T-helper 2 cell (primary cell): ENCODE results near the gene GDI2.
"Not testable (repeated sequence)": the region's sequence is repeated elsewhere in the genome, so short reads cannot be mapped to it uniquely, and the experiment has no call there.

ENCODE experiments used
- DNase-seq, 5 experiments: peaks; one replicate each; pipeline versions ENCODE4 v3.0.0 to v3.0.0-alpha.2; 2012 to 2022

GDI2 gene

DNA sequence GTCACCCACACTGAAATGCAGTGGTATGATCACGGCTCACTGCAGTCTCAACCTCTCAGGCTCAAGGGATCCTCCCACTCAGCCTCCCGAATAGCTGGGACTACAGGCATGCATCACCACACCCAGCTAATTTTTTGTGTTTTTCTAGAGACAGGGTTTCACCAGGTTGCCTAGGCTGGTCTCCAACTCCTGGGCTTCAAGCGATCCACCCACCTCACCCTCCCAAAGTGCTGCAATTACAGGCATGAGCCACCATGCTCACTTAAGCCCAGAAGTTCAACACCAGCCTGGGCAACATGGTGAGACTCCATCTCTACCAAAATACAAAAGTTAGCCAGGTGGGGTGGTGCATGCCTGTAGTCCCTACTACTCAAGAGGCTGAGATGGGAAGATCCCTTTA lies 33.5 kb downstream of the GDI2 start:
- no peak for DNase-seq

DNA sequence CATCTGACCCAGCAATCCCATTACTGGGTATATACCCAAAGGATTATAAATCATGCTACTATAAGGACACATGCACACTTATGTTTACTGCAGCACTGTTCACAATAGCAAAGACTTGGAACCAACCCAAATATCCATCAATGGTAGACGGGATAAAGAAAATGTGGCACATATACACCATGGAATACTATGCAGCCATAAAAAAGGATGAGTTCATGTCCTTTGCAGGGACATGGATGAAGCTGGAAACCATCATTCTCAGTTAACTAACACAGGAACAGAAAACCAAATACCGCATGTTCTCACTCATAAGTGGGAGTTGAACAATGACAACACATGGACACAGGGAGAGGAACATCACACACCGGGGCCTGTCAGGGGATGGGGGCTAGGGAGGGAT lies 35.5 kb downstream of the GDI2 start:
- DNase-seq, result not testable (repeated sequence)

DNA sequence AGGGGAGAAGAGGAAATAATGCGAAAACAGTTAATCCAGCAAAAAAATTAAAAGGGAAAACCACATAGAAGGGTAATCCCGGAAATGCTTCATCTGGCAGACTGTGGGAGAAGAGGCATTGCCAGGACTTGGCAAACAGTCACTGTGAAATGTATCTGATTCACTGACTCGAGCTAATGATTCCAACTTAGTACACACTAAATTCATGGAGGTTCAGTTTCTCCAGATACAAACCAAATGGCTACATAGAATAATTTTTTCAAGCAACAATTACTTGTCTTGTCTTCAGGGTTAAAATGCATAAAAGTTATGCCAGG lies 36.4 kb downstream of the GDI2 start:
- no peak for DNase-seq

DNA sequence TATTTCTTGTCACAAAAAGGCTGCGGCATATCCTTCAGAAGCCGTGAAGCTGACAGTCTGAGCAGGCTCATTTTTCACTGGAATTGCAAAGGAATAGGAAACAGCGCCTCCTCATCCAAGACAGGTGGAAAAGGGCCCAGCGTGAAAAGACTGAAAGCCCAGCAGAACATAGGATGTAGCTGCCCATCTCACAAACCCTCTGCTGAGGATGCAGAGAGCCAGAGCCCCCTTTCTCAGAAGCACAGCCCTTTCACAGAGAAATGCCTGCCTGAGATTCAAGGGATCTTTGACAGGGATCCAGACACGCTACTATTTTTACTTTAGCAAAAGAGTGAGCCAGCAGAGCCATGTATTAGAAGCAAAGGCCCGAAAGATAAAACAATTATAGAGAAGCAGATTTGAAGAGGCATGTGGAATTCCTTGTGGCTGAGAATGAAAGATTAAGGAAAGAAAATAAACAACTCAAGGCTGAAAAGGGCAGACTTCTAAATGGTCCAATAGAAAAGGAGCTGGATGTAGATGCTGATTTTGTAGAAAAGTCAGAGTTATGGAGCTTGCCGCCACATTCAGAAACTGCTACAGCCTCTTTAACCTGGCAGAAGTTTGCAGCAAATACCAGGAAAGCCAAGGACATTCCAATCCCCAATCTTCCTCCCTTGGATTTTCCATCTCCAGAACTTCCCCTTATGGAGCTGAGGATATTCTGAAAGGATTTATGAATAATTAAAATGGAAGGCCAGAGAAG lies 36.9 kb downstream of the GDI2 start:
- no peak for DNase-seq

DNA sequence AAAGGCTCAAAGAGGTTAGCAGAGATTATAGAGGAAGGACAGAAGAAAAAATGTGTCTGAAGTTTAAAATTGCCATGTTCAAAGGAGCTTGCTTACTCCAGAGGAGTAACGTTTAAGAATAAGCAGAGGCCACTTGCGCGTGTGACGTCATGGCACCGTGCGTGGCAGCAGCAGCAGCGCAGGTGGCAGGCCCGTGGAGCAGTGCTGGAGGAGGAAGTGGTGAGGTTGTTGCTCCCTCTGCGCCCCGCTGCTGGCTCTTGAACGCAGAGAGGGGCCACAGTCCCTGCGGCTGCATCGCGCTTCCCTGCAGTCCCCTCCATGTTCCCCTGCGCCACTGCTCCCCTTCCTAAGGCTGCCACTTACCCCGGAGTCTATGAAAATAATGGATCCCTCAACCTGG lies 37.5 kb downstream of the GDI2 start:
- peak; percentile 53 to 95 (median 65) for DNase-seq

DNA sequence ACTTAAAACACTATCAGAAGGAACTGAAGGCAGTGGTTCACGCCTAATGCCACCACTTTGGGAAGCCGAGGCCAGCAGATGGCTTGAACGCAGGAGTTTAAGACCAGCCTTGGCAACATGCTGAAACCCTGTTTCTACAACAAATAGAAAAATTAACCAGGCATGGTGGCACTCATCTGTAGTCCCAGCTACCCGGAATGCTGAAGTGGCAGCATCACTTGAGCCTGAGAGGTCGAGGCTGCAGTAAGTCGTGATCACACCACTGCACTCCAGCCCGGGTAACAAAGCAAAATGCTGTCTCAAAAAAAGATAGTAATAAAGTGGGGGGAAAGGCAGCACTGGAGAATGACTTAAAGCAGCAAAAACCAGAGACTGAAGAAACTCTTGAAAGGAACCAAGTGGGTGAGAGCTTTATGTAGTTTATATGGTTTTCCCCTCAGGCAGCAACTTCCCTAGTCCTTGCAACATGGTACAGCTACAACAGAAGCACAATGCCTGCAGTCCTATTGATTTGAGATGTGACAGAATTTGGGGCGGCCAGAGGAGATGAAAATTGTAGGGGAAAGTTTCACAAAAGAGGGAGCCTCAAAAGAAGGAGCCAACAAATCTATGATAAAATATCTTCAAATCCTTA lies 38.1 kb downstream of the GDI2 start:
- no peak for DNase-seq

DNA sequence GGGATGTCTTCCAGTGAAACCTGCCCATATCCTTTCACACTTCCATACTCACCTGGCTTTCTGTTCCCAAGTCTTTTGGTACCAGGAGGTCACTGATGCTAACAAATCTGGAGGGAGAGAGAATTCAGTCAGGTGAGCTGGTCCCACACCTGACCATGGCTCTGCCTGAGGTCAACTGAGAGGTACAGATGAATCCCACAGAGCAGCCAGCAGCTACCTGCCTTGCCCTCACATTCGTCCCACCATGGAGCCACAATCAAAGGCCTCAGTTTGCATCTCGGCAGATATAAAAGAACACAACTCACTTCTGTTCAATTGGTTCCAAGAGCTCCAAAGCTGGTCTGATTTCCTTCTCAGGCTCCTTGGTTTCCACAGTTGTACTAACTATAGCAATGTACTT lies 47.0 kb downstream of the GDI2 start:
- no peak for DNase-seq

DNA sequence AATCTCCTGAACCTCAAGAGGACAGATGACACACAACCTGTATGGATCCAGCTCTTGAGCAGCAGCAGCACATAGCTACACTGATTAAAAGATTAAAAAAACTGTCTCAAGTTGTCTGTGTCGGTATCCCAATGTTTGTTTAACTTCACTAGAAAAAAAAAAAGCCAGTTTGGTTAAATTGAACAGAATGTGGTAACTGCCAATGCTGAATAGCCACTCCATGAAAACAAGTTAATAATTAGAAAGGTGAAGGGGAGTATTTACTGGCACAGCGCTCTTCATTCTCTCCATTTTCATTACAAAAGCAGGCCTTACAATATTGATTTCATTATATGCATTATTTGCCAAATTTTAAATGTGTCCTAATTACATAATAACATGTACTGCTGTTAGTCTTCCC lies 47.6 kb downstream of the GDI2 start:
- no peak for DNase-seq

DNA sequence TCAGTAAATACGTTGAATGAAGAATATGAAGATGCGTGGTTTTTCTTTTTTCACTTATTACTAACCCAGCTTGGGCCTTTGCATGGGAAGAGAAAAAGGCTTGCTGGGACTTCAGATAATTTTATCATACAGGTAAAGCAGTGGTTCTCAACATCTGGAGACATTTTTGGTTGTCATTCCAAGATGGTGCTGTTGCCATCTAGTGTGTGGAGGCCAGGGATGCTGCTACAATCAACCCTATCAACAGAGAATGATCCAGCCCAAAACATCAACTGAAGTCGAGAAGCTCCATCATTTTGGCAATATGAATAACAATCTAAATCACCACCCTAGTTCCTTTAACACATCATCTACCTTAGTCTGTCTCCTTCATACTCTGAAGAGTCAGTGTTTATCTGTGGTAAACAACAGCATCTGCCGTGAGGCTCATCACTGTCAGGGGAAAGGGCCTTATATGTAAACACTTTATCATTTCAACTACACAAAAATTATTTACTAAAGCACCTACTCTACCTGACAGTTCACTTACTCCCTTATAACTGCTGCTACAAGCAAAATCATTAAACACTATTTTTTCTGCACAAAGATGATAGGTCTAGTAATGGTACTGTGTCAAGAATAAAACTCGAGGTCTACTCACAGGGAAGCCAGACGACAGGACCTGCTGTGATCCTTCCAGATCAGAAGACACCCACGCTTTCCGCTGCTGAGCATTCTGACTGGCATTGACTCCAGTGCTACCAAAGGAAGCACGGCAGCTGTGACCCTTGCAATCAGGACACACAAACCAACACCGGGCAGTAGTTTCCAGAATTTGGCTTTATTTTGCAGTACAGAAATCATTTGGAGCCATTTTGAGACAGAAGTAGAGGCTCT lies 48.6 kb downstream of the GDI2 start:
- no peak for DNase-seq

DNA sequence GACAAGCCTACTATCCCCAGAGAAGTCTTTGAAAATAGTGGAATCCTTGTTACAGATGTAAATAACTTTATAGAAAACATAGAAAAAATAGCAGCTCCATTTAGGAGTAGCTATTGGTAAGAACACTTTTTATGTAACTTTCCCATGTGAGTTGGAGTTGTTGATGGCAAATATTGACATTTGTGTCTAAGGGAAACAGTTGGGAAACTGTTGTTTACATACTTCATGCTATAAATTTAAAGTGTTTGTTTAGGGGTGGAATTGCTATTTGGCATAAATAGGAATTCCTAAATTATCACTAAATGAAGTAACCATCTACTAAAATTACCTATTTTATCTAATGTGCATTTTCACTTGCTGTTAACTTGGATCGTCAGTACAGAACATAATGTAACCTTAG lies 50.7 kb downstream of the GDI2 start:
- no peak for DNase-seq

DNA sequence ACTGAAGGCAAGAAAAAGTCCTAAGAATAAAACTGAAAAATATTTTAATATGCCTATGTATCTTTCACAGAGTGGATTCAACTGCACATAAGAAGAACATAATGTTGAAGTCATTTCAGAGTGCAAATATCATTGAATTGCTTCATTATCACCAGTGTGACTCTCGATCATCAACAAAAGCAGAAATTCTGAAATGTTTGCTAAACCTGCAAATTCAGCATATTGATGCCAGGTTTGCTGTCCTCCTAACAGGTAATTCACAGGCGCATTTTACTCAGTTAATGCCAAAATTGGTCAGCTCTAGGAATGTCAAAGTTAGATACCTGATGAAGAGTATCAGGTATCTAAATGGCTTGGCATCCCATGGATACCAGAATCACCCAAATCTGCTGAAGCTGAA lies 52.0 kb downstream of the GDI2 start:
- no peak for DNase-seq

DNA sequence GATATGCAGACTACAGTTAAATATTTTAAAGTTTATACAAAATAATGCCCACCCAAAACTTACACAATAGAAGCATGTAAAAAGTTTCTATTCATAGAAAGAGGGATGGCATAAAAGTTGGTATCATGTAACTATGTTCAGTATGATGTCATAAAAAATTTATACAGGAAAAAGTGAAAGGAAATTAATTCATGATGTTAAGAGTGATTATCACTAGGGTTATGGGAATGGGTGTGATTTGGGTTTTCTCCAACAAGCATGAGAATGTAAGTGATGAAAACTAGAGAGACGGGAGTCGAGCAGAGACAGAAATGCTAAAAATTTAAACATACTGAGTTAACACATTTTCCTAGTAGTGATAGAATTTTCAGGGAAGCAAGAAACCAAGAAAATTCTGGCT lies 52.7 kb downstream of the GDI2 start:
- DNase-seq, result no peak

DNA sequence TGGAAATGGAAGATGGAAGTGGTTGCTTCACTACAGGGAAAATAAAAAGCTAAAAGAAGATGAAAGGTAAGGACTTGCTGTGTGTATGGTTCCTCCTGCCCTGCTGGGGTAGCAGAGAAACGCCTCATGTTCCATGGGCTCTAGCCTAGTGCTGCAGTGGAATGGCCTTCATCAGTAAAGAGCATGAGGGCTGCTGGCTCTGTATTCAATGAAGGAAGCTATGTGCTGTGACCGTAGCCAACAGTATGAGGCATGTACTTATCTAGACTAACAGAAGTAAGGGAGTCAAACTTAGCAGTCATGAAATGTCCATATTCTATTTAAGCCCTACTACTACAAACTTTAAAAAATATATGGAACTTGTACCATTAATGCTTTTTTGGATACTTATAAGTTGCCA lies 54.3 kb downstream of the GDI2 start:
- no peak for DNase-seq

DNA sequence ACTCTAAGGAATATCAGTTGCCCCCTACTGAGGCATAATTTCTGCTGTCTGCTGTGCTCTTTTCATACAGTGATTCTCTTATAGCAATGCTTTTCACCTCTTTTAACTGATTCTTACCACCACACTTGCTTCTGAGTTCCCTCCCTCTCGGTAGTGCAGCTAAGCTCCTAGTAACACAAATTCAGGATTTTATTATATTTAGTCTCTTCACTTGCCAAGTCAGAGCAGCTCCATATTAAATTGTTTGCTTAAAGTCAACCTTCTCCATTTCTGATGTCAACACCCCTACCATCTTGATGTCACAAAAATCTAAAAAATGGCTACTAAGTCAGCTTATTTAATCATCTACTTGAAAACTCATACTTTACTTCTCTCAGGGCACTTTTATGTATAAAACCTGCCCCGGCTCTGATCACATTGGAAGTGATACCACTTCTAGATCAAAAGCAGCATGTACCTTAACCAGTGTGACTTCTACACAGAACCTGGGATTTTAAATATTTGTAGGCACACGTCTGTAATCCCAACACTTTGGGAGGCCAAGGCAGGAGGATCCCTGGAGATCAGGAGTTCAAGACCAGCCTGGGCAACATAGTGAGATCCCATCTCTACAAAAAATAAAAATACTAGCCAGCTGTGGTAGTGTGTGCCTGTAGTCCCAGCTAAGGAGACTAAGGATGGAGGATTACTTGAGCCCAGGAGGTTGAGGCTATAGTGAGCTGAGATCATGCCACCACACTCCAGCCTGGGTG lies 55.3 kb downstream of the GDI2 start:
- no peak for DNase-seq

DNA sequence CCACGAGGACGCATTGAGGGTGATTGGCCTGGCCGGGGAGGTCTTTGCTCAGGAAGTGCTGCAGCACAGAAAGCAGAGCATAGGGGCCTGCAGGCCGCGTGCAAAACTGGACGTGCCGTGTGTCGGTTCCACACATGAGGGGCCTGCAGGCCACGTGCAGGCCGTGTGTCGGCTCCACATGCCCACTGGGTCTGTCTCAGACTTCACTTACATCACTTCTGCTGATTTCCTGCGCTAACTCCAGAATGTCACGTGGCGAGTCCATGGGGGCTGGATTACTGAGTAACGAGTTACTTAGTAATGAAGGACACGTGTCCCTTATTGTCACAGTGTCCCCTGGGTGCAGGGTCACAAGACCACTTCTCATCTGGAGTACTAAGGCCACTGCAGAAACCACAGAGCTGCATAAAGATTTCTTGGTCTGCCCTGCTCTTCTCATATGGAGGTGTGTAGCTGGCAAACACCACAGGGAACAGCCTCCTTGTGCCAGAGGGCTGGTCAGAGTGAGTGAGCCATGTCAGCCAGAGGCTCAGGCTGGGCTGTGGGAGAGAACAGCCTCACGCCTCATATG lies 60.8 kb downstream of the GDI2 start:
- DNase-seq, result no peak

DNA sequence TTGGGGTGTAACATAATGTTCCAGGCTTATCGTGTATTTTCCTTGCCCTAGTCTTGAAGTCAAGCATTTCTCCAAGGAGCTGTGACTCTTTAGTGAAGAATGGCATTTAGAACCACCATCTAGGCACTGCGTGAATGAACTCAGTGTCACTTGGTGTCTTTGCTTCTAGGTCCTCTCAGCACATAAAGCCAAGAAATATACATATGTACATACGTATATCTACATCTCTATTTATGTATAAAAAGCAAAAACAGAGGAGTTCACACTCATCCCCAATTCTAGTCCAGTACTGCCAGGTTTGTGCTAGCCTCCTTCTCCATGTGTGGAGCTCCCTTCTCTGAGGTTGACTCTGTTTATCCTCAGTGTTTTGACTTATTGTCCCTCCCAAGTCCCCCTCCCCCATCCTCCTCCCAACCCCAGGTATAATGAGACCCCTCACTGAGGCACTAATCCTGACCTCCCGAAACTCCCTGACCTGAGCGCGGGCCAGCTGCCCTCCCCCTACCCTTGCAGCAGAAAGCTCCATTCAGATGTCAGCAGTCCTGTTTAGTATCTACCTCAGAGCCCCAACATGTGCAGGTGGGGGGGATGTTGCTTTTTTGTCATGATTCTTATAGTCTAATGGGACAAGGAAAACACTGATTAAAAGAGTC lies 61.5 kb downstream of the GDI2 start:
- DNase-seq, result no peak

DNA sequence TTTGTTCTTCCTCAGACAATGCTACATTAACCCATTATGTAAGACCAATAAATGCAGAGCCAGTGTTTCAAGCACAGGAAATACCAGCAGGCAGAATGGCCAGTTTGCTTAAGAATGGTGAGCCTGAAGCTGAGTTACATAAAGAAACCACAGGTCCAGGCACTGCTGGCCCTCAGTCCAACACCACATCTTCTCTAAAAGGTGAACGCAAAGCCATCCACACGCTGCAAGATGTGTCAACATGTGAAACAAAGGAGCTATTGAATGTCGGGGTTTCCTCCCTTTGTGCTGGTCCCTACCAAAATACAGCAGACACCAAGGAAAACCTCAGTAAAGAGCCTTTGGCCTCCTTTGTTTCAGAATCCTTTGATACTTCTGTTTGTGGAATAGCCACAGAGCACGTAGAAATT lies 64.8 kb downstream of the GDI2 start:
- no peak for DNase-seq

DNA sequence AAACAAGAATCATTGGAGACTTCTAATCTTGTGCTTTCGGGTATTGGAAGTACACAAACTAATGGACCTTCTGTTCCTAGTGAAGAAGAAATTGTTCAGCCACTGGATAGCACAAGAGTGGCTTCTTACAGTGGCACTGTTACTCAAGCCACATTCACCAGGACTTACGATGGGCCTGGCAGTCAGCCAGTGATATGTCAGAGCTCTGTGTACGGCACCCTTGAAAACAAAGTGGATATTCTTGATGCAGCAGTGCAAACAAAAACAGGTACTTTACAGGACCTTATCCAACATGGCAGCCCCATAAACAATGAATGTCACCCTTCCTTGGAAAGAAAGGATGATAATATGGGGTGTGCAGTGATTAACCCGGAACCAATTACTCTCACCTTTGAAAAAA lies 67.0 kb downstream of the GDI2 start:
- no peak for DNase-seq

DNA sequence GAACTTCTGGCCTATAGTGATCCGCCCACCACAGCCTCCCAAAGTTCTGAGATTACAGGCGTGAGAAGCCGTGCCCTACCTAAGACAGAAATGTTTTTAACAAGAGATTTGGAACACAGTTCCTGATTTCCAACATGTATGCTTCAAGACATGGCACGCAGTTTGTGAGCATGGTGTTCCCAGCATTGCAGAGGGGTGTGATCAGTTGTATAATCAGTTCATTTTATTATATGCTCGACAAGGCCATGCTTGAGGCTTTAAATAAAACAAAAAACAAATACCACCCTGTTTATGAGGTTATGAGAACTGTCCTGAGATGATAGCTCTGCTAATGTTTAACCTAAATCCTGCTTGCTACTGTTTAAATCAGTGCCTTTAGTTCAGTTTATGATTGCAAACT lies 68.4 kb downstream of the GDI2 start:
- DNase-seq, result no peak

DNA sequence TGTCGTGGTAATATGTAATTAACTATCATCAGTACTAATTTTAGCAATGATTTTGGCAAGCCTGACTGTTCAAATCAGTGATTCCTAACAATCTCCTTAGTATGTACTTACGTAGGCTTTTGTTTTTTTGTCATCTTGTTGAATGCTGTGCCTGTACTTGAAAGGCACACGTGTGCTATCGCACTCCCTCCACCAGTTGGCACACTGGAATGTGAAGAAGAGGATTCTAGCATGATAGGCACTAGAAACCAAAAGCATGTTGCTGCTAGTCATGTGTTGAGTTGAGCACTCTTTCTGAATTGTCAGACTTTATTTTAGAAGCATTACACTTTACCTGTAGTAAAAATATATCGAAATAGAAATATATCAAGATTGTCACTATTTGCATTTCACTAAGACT lies 69.5 kb downstream of the GDI2 start:
- DNase-seq, result no peak

DNA sequence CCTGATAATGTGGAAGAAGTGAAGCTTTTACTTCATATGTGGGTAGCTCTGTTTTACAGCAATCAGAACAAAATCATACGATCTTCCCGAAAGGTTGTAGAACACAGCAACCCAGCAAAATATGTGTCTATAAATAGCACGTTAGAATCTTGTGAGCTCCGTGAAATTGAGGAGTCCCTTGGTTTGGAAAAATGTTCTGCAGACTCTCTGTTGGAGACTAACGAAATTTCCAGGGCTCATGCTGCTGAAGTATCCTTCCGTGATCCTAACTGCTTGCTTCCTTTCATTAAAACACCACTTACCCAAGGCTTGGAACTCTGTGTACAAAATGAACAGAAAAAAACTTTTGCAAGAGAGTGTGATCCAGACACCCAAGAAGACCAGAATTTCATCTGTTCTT lies 71.1 kb downstream of the GDI2 start:
- no peak for DNase-seq

DNA sequence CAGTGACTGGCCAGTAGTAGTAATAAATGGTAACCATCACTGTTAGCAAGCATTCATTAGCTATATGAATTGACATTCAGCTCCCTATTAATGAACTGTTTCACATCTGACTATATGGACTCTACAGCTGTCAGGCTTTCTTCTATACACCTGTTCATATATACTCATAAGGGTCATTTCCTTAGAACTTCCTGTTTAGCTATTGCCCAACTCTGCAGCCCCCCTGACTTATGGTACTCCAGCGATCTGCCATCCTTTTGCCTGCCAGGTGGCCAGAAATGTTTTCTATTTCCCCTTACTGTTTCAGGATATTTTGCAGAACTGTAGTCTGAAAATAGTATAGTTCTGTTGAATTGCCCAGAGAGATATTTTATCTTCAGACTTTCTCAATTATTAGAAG lies 72.0 kb downstream of the GDI2 start:
- no peak for DNase-seq
